Measurements from ENCODE around the gene TBC1D12. TPM values are rescaled to one million over a fixed set of nuclear protein-coding genes. Genes with fewer than 3 reads are reported as not detected.

TBC1D12 gene
- total RNA-seq, 1 donor from 2014 or later, result 9.4 TPM

DNA sequence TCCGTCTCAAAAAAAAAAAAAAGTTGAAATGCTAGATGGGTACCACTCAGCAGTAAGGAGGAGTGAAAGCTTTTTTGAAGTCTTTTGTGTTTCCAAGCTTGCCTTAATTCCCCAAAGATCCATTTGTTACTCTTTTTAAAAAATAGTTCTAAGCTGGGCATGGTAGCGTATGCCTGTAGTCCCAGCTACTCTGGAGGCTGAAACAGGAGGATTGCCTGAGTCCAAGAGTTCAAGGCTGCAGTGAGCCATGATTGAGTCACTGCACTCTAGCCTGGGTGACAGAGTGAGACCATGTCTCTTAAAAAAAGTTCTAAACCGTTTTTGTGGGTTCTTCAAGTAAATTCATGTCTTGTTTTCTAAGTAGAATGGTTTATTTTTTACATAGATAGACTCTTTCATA, 5.3 kb downstream of the TBC1D12 start:
- H3K4me3 ChIP-seq, result no peak overlapping the region
- H3K36me3 ChIP-seq, result no peaks in the 10 kb centered on the region
- no peak for DNase-seq (ENCODE audit: low spot score in 2 of 2)
- intact Hi-C loops (cut with DNase I), result no loop called here
- H3K27ac ChIP-seq, result no peak overlapping the region
- no peaks in the 10 kb centered on the region for H3K27me3 ChIP-seq
- H3K9me3 ChIP-seq, result no peaks in the 10 kb centered on the region
- TF ChIP-seq, protein P1, sequence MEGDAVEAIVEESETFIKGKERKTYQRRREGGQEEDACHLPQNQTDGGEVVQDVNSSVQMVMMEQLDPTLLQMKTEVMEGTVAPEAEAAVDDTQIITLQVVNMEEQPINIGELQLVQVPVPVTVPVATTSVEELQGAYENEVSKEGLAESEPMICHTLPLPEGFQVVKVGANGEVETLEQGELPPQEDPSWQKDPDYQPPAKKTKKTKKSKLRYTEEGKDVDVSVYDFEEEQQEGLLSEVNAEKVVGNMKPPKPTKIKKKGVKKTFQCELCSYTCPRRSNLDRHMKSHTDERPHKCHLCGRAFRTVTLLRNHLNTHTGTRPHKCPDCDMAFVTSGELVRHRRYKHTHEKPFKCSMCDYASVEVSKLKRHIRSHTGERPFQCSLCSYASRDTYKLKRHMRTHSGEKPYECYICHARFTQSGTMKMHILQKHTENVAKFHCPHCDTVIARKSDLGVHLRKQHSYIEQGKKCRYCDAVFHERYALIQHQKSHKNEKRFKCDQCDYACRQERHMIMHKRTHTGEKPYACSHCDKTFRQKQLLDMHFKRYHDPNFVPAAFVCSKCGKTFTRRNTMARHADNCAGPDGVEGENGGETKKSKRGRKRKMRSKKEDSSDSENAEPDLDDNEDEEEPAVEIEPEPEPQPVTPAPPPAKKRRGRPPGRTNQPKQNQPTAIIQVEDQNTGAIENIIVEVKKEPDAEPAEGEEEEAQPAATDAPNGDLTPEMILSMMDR (IDR thresholded peaks at IDR 0.05), result no peak
- peaks cover 0 to 7% of the 10 kb centered on the region in 2 donors for H3K4me1 ChIP-seq

GRCh38 chr10:94409021-94409657, 6.8 kb downstream of the TBC1D12 start:
- TF ChIP-seq, protein P1 (IDR thresholded peaks at IDR 0.05), result no peak
- Histone ChIP-seq H3K4me1 (peaks cover 0 to 15% of the 10 kb centered on the region in 2 donors), H3K4me3 (no peak overlapping the region), H3K9me3 (no peaks in the 10 kb centered on the region), H3K27me3 (no peaks in the 10 kb centered on the region), H3K27ac (no peak overlapping the region), H3K36me3 (no peaks in the 10 kb centered on the region)
- intact Hi-C loops (cut with DNase I), result no loop called here
- DNase-seq (ENCODE audit: low spot score in 2 of 2), result no peak

DNA sequence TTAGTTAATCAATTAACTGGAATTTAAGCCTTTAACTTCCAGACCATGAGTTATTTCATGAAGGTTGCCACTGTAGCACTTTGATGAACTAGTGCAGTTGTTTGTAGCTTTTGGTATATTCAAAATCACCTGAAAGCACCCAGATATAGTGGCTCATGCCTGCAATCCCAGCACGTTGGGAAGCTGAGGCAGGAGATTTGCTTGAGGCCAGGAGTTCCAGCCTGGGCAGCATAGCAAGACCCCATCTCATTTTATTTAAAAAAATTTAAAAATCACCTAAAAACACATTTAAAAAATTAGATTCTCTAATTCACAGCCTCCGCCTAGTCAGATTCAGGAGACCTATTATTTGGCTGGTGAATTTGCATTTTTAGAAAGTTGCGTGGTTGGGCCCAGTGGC, 9.0 kb downstream of the TBC1D12 start:
- TF ChIP-seq, protein P1 (IDR thresholded peaks at IDR 0.05), result no peak
- H3K9me3 ChIP-seq, result no peaks in the 10 kb centered on the region

DNA sequence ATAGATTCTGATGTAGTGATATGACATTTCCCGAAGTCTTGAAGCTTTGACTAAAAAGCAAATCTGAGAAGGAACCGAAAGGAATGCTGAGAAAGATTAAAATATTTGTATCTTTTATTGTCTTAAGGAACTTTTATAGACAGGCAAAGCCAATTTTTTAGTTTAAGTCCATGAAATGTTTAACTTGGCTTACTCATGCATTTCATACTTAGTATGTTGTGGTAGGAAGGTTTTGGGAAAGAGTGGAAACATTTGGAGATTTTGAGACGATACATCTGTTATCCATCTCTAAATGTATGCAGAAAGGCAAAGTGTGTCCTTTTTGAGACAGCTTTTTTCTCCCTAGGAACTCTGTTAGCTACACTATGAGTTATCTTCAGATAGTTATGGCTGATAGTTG, 10.1 kb downstream of the TBC1D12 start:
- Histone ChIP-seq H3K9me3 (no peaks in the 10 kb centered on the region), H3K4me1 (peaks cover 0 to 10% of the 10 kb centered on the region in 2 donors), H3K27me3 (no peaks in the 10 kb centered on the region), H3K4me3 (no peak overlapping the region), H3K36me3 (no peaks in the 10 kb centered on the region), H3K27ac (no peak overlapping the region)
- intact Hi-C loops (cut with DNase I), result no loop called here
- TF ChIP-seq, protein P1 (IDR thresholded peaks at IDR 0.05), result no peak
- DNase-seq (ENCODE audit: low spot score in 2 of 2), result no peak

More for the DNA sequence above, 9.0 kb downstream of the TBC1D12 start:
- Histone ChIP-seq H3K27me3 (no peaks in the 10 kb centered on the region), H3K4me3 (no peak overlapping the region), H3K4me1 (peaks cover 0 to 10% of the 10 kb centered on the region in 2 donors), H3K36me3 (no peaks in the 10 kb centered on the region), H3K27ac (no peak overlapping the region)
- intact Hi-C loops (cut with DNase I), result no loop called here
- no peak for DNase-seq (ENCODE audit: low spot score in 2 of 2)

GRCh38 chr10:94413361-94413760, 11.0 kb downstream of the TBC1D12 start:
- TF ChIP-seq, protein P1 (IDR thresholded peaks at IDR 0.05), result no peak
- Histone ChIP-seq H3K4me1 (peaks cover 0 to 10% of the 10 kb centered on the region in 2 donors), H3K27me3 (no peaks in the 10 kb centered on the region), H3K36me3 (no peaks in the 10 kb centered on the region), H3K4me3 (no peak overlapping the region), H3K9me3 (no peaks in the 10 kb centered on the region), H3K27ac (no peak overlapping the region)
- intact Hi-C loops (cut with DNase I), result no loop called here
- no peak for DNase-seq (ENCODE audit: low spot score in 2 of 2)

Data from ascending aorta (tissue), 2 donors.